Suppressor macrophage treated with lipopolysaccharide for 1 hour (primary cell): ENCODE data around the gene LYPD6.

Experiments
- DNase-seq, 3 donors: peaks; one replicate each; pipeline ENCODE4 v3.0.0-alpha.2; 2020 to 2022

Gene LYPD6

GRCh38 chr2:149410701-149411484, 80.5 kb downstream of the LYPD6 start:
- no peak for DNase-seq

- DNase-seq = no peak
Observed at GRCh38 chr2:149413487-149413886, 83.1 kb downstream of the LYPD6 start.

GRCh38 chr2:149415086-149415485, 84.7 kb downstream of the LYPD6 start:
- DNase-seq = no peak

GRCh38 chr2:149418065-149418464, 87.7 kb downstream of the LYPD6 start:
- DNase-seq = peak; percentile 29 to 47 (median 39)

- no peak for DNase-seq
Observed at GRCh38 chr2:149420053-149420963, 89.9 kb downstream of the LYPD6 start.

- no peak for DNase-seq
Observed at GRCh38 chr2:149421791-149422190, 91.4 kb downstream of the LYPD6 start.

- DNase-seq = no peak
Observed at GRCh38 chr2:149422337-149422990, 92.1 kb downstream of the LYPD6 start.

GRCh38 chr2:149422991-149423338, 92.6 kb downstream of the LYPD6 start:
- no peak for DNase-seq

GRCh38 chr2:149423630-149424029, 93.2 kb downstream of the LYPD6 start:
- DNase-seq = no peak

GRCh38 chr2:149427387-149427786, 97.0 kb downstream of the LYPD6 start:
- DNase-seq = no peak

GRCh38 chr2:149428783-149429182, 98.4 kb downstream of the LYPD6 start:
- no peak for DNase-seq

GRCh38 chr2:149430743-149431736, 100.7 kb downstream of the LYPD6 start:
- no peak for DNase-seq

GRCh38 chr2:149438330-149438960, 108.1 kb downstream of the LYPD6 start:
- no peak for DNase-seq

GRCh38 chr2:149441255-149441654, 110.9 kb downstream of the LYPD6 start:
- no peak for DNase-seq

GRCh38 chr2:149442346-149442745, 112.0 kb downstream of the LYPD6 start:
- DNase-seq = no peak

GRCh38 chr2:149443150-149443549, 112.8 kb downstream of the LYPD6 start:
- DNase-seq = no peak

- no peak for DNase-seq
Observed at GRCh38 chr2:149446748-149447147, 116.4 kb downstream of the LYPD6 start.

- DNase-seq = no peak
Observed at GRCh38 chr2:149448315-149448714, 117.9 kb downstream of the LYPD6 start.

- DNase-seq = no peak
Observed at GRCh38 chr2:149449017-149449416, 118.6 kb downstream of the LYPD6 start.

GRCh38 chr2:149451417-149452165, 121.2 kb downstream of the LYPD6 start:
- DNase-seq = no peak

GRCh38 chr2:149456285-149456684, 125.9 kb downstream of the LYPD6 start:
- DNase-seq = no peak
